SJSA1 (cell line): ENCODE data around the gene MSRB2. TPM values are rescaled to one million over a fixed set of nuclear protein-coding genes. Genes with fewer than 3 reads are reported as not detected.

Source experiments
- DNase-seq, 2 experiments: peaks; one replicate each; pipeline ENCODE4 v3.0.0-alpha.2; 2015 to 2020; ENCODE audit warnings: low spot score in 2 of 2, low read depth in 1 of 2
- H3K27ac ChIP-seq: fragments of 250-450 bp; sonication (Bioruptor Pico); 2 replicates; pipeline ENCODE4 v1.5.1; 2020; ENCODE audit warnings: mild to moderate bottlenecking, moderate library complexity
- H3K27me3 ChIP-seq: fragments of 250-450 bp; sonication (Bioruptor Pico); replicated peaks from 2 replicates; pipeline ENCODE4 v1.5.1; 2020; ENCODE audit warnings: mild to moderate bottlenecking, moderate library complexity
- H3K36me3 ChIP-seq: fragments of 250-450 bp; sonication (Bioruptor Pico); 2 replicates; pipeline ENCODE4 v1.5.1; 2020; ENCODE audit warnings: mild to moderate bottlenecking
- H3K4me1 ChIP-seq: fragments of 250-450 bp; sonication (Bioruptor Pico); replicated peaks from 2 replicates; pipeline ENCODE4 v1.6.1; 2021; ENCODE audit warnings: mild to moderate bottlenecking
- H3K4me3 ChIP-seq: fragments of 250-450 bp; sonication (Bioruptor Pico); 2 replicates; pipeline ENCODE4 v1.5.1; 2020; ENCODE audit warnings: mild to moderate bottlenecking
- H3K9me3 ChIP-seq: fragments of 250-450 bp; sonication (Bioruptor Pico); replicated peaks from 2 replicates; pipeline ENCODE4 v1.5.1; 2020; ENCODE audit warnings: mild to moderate bottlenecking
- total RNA-seq: library from RNA; depleted of rRNA; stranded (reverse); fragments of >200 nt; shearing (Covaris generic); gene quantifications from 2 replicates; pipeline ENCODE4 v1.2.3, GENCODE V29; 2014; rRNA removed

The MSRB2 gene
- total RNA-seq: 12.2 and 17.1 TPM in 2 replicates

GRCh38 chr10:23095404-23095965 lies at the start of gene MSRB2:
MSRB2 (plus strand) TSS chr10:23095579; CDS start chr10:23095609, 30 bp downstream.
- Histone ChIP-seq H3K36me3 (peaks cover 5% of the 10 kb centered on the region; the same call in 1 of the 2 replicates), H3K4me1 (peaks cover 14% of the 10 kb centered on the region), H3K27me3 (no peaks in the 10 kb centered on the region), H3K9me3 (no peaks in the 10 kb centered on the region), H3K27ac (peak within 1 kb of the TSS; percentile 71), H3K4me3 (peak within 1 kb of the TSS; percentile 96)
- peak; percentile 56 to 96 for DNase-seq

- H3K36me3 ChIP-seq: no peaks in the 10 kb centered on the region
- H3K4me1 ChIP-seq: no peaks in the 10 kb centered on the region
- DNase-seq: no peak
- no peaks in the 10 kb centered on the region for H3K9me3 ChIP-seq
- H3K27me3 ChIP-seq: peaks cover 6% of the 10 kb centered on the region; the same call in 1 of the 2 replicates
- no peak overlapping the region for H3K27ac ChIP-seq
- no peak overlapping the region for H3K4me3 ChIP-seq
Measured at GRCh38 chr10:23046027-23046426, 49.4 kb upstream of the MSRB2 start.

GRCh38 chr10:23047201-23048050 lies 48.0 kb upstream of the MSRB2 start:
- Histone ChIP-seq H3K9me3 (no peaks in the 10 kb centered on the region), H3K4me3 (no peak overlapping the region), H3K27ac (no peak overlapping the region), H3K36me3 (no peaks in the 10 kb centered on the region), H3K4me1 (no peaks in the 10 kb centered on the region), H3K27me3 (peaks cover 6% of the 10 kb centered on the region; the same call in 1 of the 2 replicates)
- no peak for DNase-seq

GRCh38 chr10:23048191-23048590 lies 47.2 kb upstream of the MSRB2 start:
- Histone ChIP-seq H3K36me3 (no peaks in the 10 kb centered on the region), H3K4me3 (no peak overlapping the region), H3K9me3 (no peaks in the 10 kb centered on the region), H3K4me1 (no peaks in the 10 kb centered on the region), H3K27ac (no peak overlapping the region), H3K27me3 (peaks cover 6% of the 10 kb centered on the region; the same call in 1 of the 2 replicates)
- no peak for DNase-seq

- no peak overlapping the region for H3K4me3 ChIP-seq
- no peak overlapping the region for H3K27ac ChIP-seq
- no peaks in the 10 kb centered on the region for H3K9me3 ChIP-seq
- 0 out of 2 replicates have a peak, but pooled peaks cover 6% of the 10 kb centered on the region for H3K27me3 ChIP-seq
- no peaks in the 10 kb centered on the region for H3K4me1 ChIP-seq
- H3K36me3 ChIP-seq: no peaks in the 10 kb centered on the region
- DNase-seq: no peak
Measured at GRCh38 chr10:23051278-23051677, 44.1 kb upstream of the MSRB2 start.

- Histone ChIP-seq H3K36me3 (no peaks in the 10 kb centered on the region), H3K4me3 (no peak overlapping the region), H3K27me3 (0 out of 2 replicates have a peak, but pooled peaks cover under 1% of the 10 kb centered on the region), H3K4me1 (no peaks in the 10 kb centered on the region), H3K27ac (no peak overlapping the region), H3K9me3 (no peaks in the 10 kb centered on the region)
- no peak for DNase-seq
Measured at GRCh38 chr10:23051855-23052331, 43.5 kb upstream of the MSRB2 start.

- Histone ChIP-seq H3K27me3 (no peaks in the 10 kb centered on the region), H3K36me3 (no peaks in the 10 kb centered on the region), H3K4me3 (no peak overlapping the region), H3K27ac (no peak overlapping the region), H3K4me1 (no peaks in the 10 kb centered on the region), H3K9me3 (no peaks in the 10 kb centered on the region)
- no peak for DNase-seq
Measured at GRCh38 chr10:23053036-23053435, 42.3 kb upstream of the MSRB2 start.

- no peak overlapping the region for H3K27ac ChIP-seq
- no peak overlapping the region for H3K4me3 ChIP-seq
- no peak for DNase-seq
- H3K4me1 ChIP-seq: no peaks in the 10 kb centered on the region
- no peaks in the 10 kb centered on the region for H3K36me3 ChIP-seq
- no peaks in the 10 kb centered on the region for H3K9me3 ChIP-seq
- peaks cover 5% of the 10 kb centered on the region; the same call in 1 of the 2 replicates for H3K27me3 ChIP-seq
Measured at GRCh38 chr10:23055424-23056185, 39.8 kb upstream of the MSRB2 start.

GRCh38 chr10:23056186-23056579 lies 39.2 kb upstream of the MSRB2 start:
- Histone ChIP-seq H3K27me3 (peaks cover 5% of the 10 kb centered on the region; the same call in 1 of the 2 replicates), H3K27ac (no peak overlapping the region), H3K4me3 (no peak overlapping the region), H3K36me3 (no peaks in the 10 kb centered on the region), H3K4me1 (no peaks in the 10 kb centered on the region), H3K9me3 (no peaks in the 10 kb centered on the region)
- no peak for DNase-seq

- H3K4me1 ChIP-seq: no peaks in the 10 kb centered on the region
- H3K9me3 ChIP-seq: no peaks in the 10 kb centered on the region
- H3K27ac ChIP-seq: no peak overlapping the region
- no peak overlapping the region for H3K4me3 ChIP-seq
- no peak for DNase-seq
- no peaks in the 10 kb centered on the region for H3K36me3 ChIP-seq
- peaks cover 5% of the 10 kb centered on the region; the same call in 1 of the 2 replicates for H3K27me3 ChIP-seq
Measured at GRCh38 chr10:23058366-23058765, 37.0 kb upstream of the MSRB2 start.

GRCh38 chr10:23060918-23061317 lies 34.5 kb upstream of the MSRB2 start:
- Histone ChIP-seq H3K27me3 (peaks cover 5% of the 10 kb centered on the region; the same call in 1 of the 2 replicates), H3K9me3 (no peaks in the 10 kb centered on the region)
- DNase-seq: no peak

GRCh38 chr10:23063045-23063972 lies 32.1 kb upstream of the MSRB2 start:
- H3K27me3 ChIP-seq: peaks cover 4% of the 10 kb centered on the region; the same call in 1 of the 2 replicates
- no peak overlapping the region for H3K4me3 ChIP-seq
- no peak overlapping the region for H3K27ac ChIP-seq
- H3K4me1 ChIP-seq: no peaks in the 10 kb centered on the region
- H3K9me3 ChIP-seq: no peaks in the 10 kb centered on the region
- H3K36me3 ChIP-seq: no peaks in the 10 kb centered on the region
- no peak for DNase-seq

More at GRCh38 chr10:23060918-23061317, 34.5 kb upstream of the MSRB2 start:
- Histone ChIP-seq H3K27ac (no peak overlapping the region), H3K36me3 (no peaks in the 10 kb centered on the region), H3K4me3 (no peak overlapping the region), H3K4me1 (no peaks in the 10 kb centered on the region)
